ENCODE results near the gene MLPH. TPM values are rescaled to one million over a fixed set of nuclear protein-coding genes. Genes with fewer than 3 reads are reported as not detected.

The MLPH gene
- total and polyA plus RNA-seq, 2 of the 13 experiments (the other 11 are each of a cell fraction or from before 2014, with no cell fraction given), result 0.12 TPM; not detected in 1

DNA sequence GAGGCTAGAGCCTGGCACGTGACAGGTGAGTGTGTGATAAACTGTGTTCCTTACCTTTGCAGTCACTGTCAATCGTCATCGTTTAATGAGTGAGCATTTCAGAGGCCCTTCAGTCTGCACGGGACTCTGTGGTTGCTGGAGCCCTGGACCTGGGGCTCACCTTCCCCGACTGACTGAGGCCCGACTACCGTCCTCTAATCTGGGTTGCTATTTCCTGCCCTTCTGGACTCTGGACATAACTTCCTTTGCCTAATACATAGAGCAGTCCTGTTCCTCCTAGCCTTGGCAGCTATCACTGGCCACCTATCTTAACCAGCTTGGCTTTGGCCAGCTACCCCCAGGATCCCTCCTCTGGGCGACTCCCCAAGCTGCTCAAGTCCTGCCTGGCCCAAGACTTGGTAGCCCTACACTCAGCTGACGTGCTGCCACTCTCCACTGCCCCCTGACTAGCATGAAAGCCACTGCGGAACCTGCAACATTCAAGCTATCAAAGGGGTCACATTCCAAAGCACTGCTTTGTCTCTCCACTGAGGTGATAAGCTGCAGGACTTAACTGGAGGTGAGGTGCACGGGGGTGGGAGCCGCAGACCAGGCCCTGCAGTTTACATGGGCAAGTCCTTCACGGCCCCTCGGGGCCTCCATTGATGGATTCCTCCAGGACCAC is 114.5 kb downstream of the MLPH start (continued):
- TF ChIP-seq, protein P1, sequence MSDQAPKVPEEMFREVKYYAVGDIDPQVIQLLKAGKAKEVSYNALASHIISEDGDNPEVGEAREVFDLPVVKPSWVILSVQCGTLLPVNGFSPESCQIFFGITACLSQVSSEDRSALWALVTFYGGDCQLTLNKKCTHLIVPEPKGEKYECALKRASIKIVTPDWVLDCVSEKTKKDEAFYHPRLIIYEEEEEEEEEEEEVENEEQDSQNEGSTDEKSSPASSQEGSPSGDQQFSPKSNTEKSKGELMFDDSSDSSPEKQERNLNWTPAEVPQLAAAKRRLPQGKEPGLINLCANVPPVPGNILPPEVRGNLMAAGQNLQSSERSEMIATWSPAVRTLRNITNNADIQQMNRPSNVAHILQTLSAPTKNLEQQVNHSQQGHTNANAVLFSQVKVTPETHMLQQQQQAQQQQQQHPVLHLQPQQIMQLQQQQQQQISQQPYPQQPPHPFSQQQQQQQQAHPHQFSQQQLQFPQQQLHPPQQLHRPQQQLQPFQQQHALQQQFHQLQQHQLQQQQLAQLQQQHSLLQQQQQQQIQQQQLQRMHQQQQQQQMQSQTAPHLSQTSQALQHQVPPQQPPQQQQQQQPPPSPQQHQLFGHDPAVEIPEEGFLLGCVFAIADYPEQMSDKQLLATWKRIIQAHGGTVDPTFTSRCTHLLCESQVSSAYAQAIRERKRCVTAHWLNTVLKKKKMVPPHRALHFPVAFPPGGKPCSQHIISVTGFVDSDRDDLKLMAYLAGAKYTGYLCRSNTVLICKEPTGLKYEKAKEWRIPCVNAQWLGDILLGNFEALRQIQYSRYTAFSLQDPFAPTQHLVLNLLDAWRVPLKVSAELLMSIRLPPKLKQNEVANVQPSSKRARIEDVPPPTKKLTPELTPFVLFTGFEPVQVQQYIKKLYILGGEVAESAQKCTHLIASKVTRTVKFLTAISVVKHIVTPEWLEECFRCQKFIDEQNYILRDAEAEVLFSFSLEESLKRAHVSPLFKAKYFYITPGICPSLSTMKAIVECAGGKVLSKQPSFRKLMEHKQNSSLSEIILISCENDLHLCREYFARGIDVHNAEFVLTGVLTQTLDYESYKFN (CRISPR knock-in tag; conservative IDR thresholded peaks at IDR 0.05), result peak; percentile 92
- TF ChIP-seq, protein P2, sequence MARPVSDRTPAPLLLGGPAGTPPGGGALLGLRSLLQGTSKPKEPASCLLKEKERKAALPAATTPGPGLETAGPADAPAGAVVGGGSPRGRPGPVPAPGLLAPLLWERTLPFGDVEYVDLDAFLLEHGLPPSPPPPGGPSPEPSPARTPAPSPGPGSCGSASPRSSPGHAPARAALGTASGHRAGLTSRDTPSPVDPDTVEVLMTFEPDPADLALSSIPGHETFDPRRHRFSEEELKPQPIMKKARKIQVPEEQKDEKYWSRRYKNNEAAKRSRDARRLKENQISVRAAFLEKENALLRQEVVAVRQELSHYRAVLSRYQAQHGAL (CRISPR knock-in tag; IDR thresholded peaks at IDR 0.05; ENCODE audit: not compliant biosample characterization), result no peak
- TF ChIP-seq SIX1 (CRISPR knock-in tag; IDR thresholded peaks at IDR 0.05; ENCODE audit: borderline replicate concordance), result no peak
- no peak for TF ChIP-seq PRMT3 (CRISPR knock-in tag; IDR thresholded peaks at IDR 0.05; ENCODE audit: borderline replicate concordance, low read depth)
- no peak for TF ChIP-seq ZFAT (CRISPR knock-in tag; conservative IDR thresholded peaks at IDR 0.05)
- TF ChIP-seq POLR2G (IDR thresholded peaks at IDR 0.05; ENCODE audit: low read depth, low read length), result peak; percentile 77
- no peak for TF ChIP-seq ZKSCAN1 (IDR thresholded peaks at IDR 0.05; ENCODE audit: low read length)
- TF ChIP-seq FOXP1 (IDR thresholded peaks at IDR 0.05), result no peak
- 0 out of 2 replicates have a peak, but pooled peaks have one; percentile 3 for TF ChIP-seq FOXP1 (CRISPR knock-in tag; IDR thresholded peaks at IDR 0.05)
- TF ChIP-seq SIN3A (IDR thresholded peaks at IDR 0.05; ENCODE audit: borderline replicate concordance, low read depth, low read length), result no peak; the same call in 1 of the 2 replicates
- TF ChIP-seq, protein P3, sequence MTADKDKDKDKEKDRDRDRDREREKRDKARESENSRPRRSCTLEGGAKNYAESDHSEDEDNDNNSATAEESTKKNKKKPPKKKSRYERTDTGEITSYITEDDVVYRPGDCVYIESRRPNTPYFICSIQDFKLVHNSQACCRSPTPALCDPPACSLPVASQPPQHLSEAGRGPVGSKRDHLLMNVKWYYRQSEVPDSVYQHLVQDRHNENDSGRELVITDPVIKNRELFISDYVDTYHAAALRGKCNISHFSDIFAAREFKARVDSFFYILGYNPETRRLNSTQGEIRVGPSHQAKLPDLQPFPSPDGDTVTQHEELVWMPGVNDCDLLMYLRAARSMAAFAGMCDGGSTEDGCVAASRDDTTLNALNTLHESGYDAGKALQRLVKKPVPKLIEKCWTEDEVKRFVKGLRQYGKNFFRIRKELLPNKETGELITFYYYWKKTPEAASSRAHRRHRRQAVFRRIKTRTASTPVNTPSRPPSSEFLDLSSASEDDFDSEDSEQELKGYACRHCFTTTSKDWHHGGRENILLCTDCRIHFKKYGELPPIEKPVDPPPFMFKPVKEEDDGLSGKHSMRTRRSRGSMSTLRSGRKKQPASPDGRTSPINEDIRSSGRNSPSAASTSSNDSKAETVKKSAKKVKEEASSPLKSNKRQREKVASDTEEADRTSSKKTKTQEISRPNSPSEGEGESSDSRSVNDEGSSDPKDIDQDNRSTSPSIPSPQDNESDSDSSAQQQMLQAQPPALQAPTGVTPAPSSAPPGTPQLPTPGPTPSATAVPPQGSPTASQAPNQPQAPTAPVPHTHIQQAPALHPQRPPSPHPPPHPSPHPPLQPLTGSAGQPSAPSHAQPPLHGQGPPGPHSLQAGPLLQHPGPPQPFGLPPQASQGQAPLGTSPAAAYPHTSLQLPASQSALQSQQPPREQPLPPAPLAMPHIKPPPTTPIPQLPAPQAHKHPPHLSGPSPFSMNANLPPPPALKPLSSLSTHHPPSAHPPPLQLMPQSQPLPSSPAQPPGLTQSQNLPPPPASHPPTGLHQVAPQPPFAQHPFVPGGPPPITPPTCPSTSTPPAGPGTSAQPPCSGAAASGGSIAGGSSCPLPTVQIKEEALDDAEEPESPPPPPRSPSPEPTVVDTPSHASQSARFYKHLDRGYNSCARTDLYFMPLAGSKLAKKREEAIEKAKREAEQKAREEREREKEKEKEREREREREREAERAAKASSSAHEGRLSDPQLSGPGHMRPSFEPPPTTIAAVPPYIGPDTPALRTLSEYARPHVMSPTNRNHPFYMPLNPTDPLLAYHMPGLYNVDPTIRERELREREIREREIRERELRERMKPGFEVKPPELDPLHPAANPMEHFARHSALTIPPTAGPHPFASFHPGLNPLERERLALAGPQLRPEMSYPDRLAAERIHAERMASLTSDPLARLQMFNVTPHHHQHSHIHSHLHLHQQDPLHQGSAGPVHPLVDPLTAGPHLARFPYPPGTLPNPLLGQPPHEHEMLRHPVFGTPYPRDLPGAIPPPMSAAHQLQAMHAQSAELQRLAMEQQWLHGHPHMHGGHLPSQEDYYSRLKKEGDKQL (CRISPR knock-in tag; IDR thresholded peaks at IDR 0.05; ENCODE audit: low read depth), result no peak; the same call in 1 of the 2 replicates
- no peak for TF ChIP-seq MAFG (CRISPR knock-in tag; IDR thresholded peaks at IDR 0.05)
- no peak for TF ChIP-seq RFX1 (IDR thresholded peaks at IDR 0.05)
- TF ChIP-seq, protein P4, sequence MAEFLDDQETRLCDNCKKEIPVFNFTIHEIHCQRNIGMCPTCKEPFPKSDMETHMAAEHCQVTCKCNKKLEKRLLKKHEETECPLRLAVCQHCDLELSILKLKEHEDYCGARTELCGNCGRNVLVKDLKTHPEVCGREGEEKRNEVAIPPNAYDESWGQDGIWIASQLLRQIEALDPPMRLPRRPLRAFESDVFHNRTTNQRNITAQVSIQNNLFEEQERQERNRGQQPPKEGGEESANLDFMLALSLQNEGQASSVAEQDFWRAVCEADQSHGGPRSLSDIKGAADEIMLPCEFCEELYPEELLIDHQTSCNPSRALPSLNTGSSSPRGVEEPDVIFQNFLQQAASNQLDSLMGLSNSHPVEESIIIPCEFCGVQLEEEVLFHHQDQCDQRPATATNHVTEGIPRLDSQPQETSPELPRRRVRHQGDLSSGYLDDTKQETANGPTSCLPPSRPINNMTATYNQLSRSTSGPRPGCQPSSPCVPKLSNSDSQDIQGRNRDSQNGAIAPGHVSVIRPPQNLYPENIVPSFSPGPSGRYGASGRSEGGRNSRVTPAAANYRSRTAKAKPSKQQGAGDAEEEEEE (CRISPR knock-in tag; IDR thresholded peaks at IDR 0.05; ENCODE audit: borderline replicate concordance), result no peak
- peak; percentile 69; the same call in 1 of the 2 replicates for TF ChIP-seq POGZ (CRISPR knock-in tag; IDR thresholded peaks at IDR 0.05)
- TF ChIP-seq HIVEP1 (CRISPR knock-in tag; IDR thresholded peaks at IDR 0.05), result no peak
- TF ChIP-seq ZNF232 (CRISPR knock-in tag; IDR thresholded peaks at IDR 0.05; ENCODE audit: borderline replicate concordance), result peak; percentile 80; the same call in 1 of the 2 replicates
- no peak for TF ChIP-seq ZZZ3 (CRISPR knock-in tag; IDR thresholded peaks at IDR 0.05; ENCODE audit: borderline replicate concordance)
- no peak for TF ChIP-seq HDAC6 (IDR thresholded peaks at IDR 0.05; ENCODE audit: low read depth, low read length)
